Neural cell (in vitro differentiated cells): ENCODE measurements around the gene KRT35. TPM values are rescaled to one million over a fixed set of nuclear protein-coding genes. Genes with fewer than 3 reads are reported as not detected.

Source experiments
- H2AFZ ChIP-seq: fragments of 200-600, 300-800 bp; sonication (generic), shearing (Covaris generic); 2 replicates; pipeline ENCODE4 v1.6.0; 2014; ENCODE audit warnings: low read depth, mild to moderate bottlenecking, antibody characterized with exemption, low read length, moderate library complexity
- H3F3A ChIP-seq: fragments of 200-600 bp; shearing (Covaris generic); 2 replicates; pipeline ENCODE4 v1.6.1; 2016; ENCODE audit warnings: mild to moderate bottlenecking, moderate library complexity, mixed read lengths, antibody characterized with exemption, low read length; ENCODE audit not compliant: insufficient read depth, poor library complexity, severe bottlenecking
- H3K27ac ChIP-seq: fragments of 200-600, 300-800 bp; sonication (generic), shearing (Covaris generic); 2 replicates; pipeline ENCODE4 v1.5.1; 2014; ENCODE audit warnings: mild to moderate bottlenecking, low read length, moderate library complexity
- H3K27me3 ChIP-seq: fragments of 300-800, 200-600 bp; sonication (generic), shearing (Covaris generic); 2 replicates; pipeline ENCODE4 v1.6.0; 2014; ENCODE audit warnings: mild to moderate bottlenecking, low read depth, low read length, moderate library complexity; ENCODE audit not compliant: insufficient read depth
- H3K36me3 ChIP-seq: fragments of 300-800, 200-600 bp; sonication (generic), shearing (Covaris generic); 2 replicates; pipeline ENCODE4 v1.5.1; 2014; ENCODE audit warnings: mild to moderate bottlenecking, antibody characterized with exemption, low read length, moderate library complexity; ENCODE audit not compliant: insufficient read depth
- H3K4me2 ChIP-seq: fragments of 300-800, 200-600 bp; sonication (generic), shearing (Covaris generic); 2 replicates; pipeline ENCODE4 v1.6.0; 2014; ENCODE audit warnings: mild to moderate bottlenecking, low read length
- H3K4me3 ChIP-seq: fragments of 300-800, 200-600 bp; sonication (generic), shearing (Covaris generic); 2 replicates; pipeline ENCODE4 v1.5.1; 2014; ENCODE audit warnings: mild to moderate bottlenecking, low read length, moderate library complexity
- H3K79me2 ChIP-seq: fragments of 200-600 bp; shearing (Covaris generic); replicated peaks from 2 replicates; pipeline ENCODE4 v1.6.0; 2014; ENCODE audit warnings: mild to moderate bottlenecking, low read length, moderate library complexity; ENCODE audit not compliant: insufficient read depth
- H3K9ac ChIP-seq: fragments of 300-800, 200-600 bp; sonication (generic), shearing (Covaris generic); 2 replicates; pipeline ENCODE4 v1.6.1; 2016; ENCODE audit warnings: mild to moderate bottlenecking, low read length, mixed read lengths
- H3K9me2 ChIP-seq: fragments of 200-600 bp; shearing (Covaris generic); 2 replicates; pipeline ENCODE4 v1.6.1; 2016; ENCODE audit warnings: mild to moderate bottlenecking, low read length, mixed read lengths; ENCODE audit not compliant: insufficient read depth
- H3K9me3 ChIP-seq: fragments of 200-600, 300-800 bp; sonication (generic), shearing (Covaris generic); 2 replicates; pipeline ENCODE4 v1.6.1; 2016; ENCODE audit warnings: mild to moderate bottlenecking, mixed run types, low read length, moderate library complexity, mixed read lengths
- H4K20me1 ChIP-seq: fragments of 200-600 bp; shearing (Covaris generic); 2 replicates; pipeline ENCODE4 v1.6.1; 2016; ENCODE audit warnings: mild to moderate bottlenecking, mixed run types; ENCODE audit not compliant: insufficient read depth
- CTCF ChIP-seq: fragments of 450-650 bp; IDR thresholded peaks from 2 replicates; pipeline ENCODE4 v1.5.1; 2014; ENCODE audit warnings: antibody characterized with exemption, mild to moderate bottlenecking, moderate library complexity; ENCODE audit not compliant: poor library complexity, severe bottlenecking
- EP300 ChIP-seq: fragments of 450-650 bp; conservative IDR thresholded peaks from 2 replicates; pipeline ENCODE4 v1.6.1; 2014; ENCODE audit warnings: antibody characterized with exemption, mild to moderate bottlenecking, moderate library complexity; ENCODE audit not compliant: poor library complexity, severe bottlenecking
- EZH2 ChIP-seq: fragments of 200-600, 300-800 bp; shearing (Covaris generic), sonication (generic); IDR thresholded peaks from 2 replicates; pipeline ENCODE4 v1.6.1; 2014; ENCODE audit warnings: antibody characterized with exemption, low read length, borderline replicate concordance, mild to moderate bottlenecking; ENCODE audit not compliant: insufficient read depth, poor library complexity, severe bottlenecking
- MXI1 ChIP-seq: fragments of 450-650 bp; conservative IDR thresholded peaks from 2 replicates; pipeline ENCODE4 v1.6.1; 2014; ENCODE audit warnings: antibody characterized with exemption, mild to moderate bottlenecking; ENCODE audit not compliant: poor library complexity, severe bottlenecking
- POLR2AphosphoS5 ChIP-seq: IDR thresholded peaks from 2 replicates; pipeline ENCODE4 v1.6.1; 2012
- RAD21 ChIP-seq: fragments of 450-650 bp; conservative IDR thresholded peaks from 2 replicates; pipeline ENCODE4 v1.6.1; 2014; ENCODE audit warnings: antibody characterized with exemption, mild to moderate bottlenecking, moderate library complexity
- SMC3 ChIP-seq: fragments of 450-650 bp; conservative IDR thresholded peaks from 2 replicates; pipeline ENCODE4 v1.6.1; 2014; ENCODE audit warnings: antibody characterized with exemption, mild to moderate bottlenecking, moderate library complexity; ENCODE audit not compliant: poor library complexity
- TAF1 ChIP-seq: IDR thresholded peaks from 2 replicates; pipeline ENCODE4 v1.6.1; 2012; ENCODE audit warnings: low read depth
- polyA plus RNA-seq: library from polyadenylated mRNA; depleted of rRNA; stranded (reverse); fragments of >200 nt; gene quantifications from 2 replicates; pipeline ENCODE4 v1.2.3, GENCODE V29; 2014
- TF ChIP-seq, protein P1 (sequence below): IDR thresholded peaks from 2 replicates; pipeline ENCODE4 v1.6.1; 2012; ENCODE audit warnings: borderline replicate concordance

Gene KRT35
- polyA plus RNA-seq, 1 donor from 2014 or later = not detected

GRCh38 chr17:41505007-41505808 lies 24.3 kb upstream of the KRT35 start, which contains the start of gene KRT13:
Gene KRT13, minus strand, starts transcription at chr17:41505612. Its CDS starts 62 bp downstream, at chr17:41505550.
- no peak within 1 kb of the TSS for H3K4me2 ChIP-seq
- H3K9ac ChIP-seq = no peak within 1 kb of the TSS
- no peak within 1 kb of the TSS for H2AFZ ChIP-seq

GRCh38 chr17:41504246-41504977 lies 23.5 kb upstream of the KRT35 start:
- Histone ChIP-seq H4K20me1 (no peaks in the 10 kb centered on the region), H3K9me2 (no peaks in the 10 kb centered on the region), H3K27ac (no peak overlapping the region), H3K36me3 (no peaks in the 10 kb centered on the region), H3K4me3 (no peak overlapping the region), H3K9me3 (no peaks in the 10 kb centered on the region), H3F3A (no peaks in the 10 kb centered on the region), H3K27me3 (no peaks in the 10 kb centered on the region), H3K4me2 (no peak overlapping the region), H3K9ac (no peak overlapping the region), H3K79me2 (no peaks in the 10 kb centered on the region), H2AFZ (no peak overlapping the region)
- no peak for TF ChIP-seq EP300
- TF ChIP-seq CTCF = no peak
- no peak for TF ChIP-seq TAF1
- no peak for TF ChIP-seq MXI1
- TF ChIP-seq SMC3 = no peak
- no peak for TF ChIP-seq EZH2
- no peak for TF ChIP-seq POLR2AphosphoS5
- no peak for TF ChIP-seq RAD21

More at GRCh38 chr17:41505007-41505808, 24.3 kb upstream of the KRT35 start, which contains the start of gene KRT13:
- Histone ChIP-seq H3K27ac (no peak within 1 kb of the TSS), H3K36me3 (no peaks in the 10 kb centered on the region), H4K20me1 (no peaks in the 10 kb centered on the region), H3K9me3 (no peaks in the 10 kb centered on the region), H3K4me3 (no peak within 1 kb of the TSS), H3K27me3 (no peaks in the 10 kb centered on the region), H3F3A (no peaks in the 10 kb centered on the region), H3K79me2 (no peaks in the 10 kb centered on the region), H3K9me2 (no peaks in the 10 kb centered on the region)
- TF ChIP-seq MXI1 (no peak), SMC3 (no peak), TAF1 (no peak), CTCF (no peak), POLR2AphosphoS5 (no peak), EZH2 (no peak), RAD21 (no peak), EP300 (no peak)
- TF ChIP-seq, protein P1, sequence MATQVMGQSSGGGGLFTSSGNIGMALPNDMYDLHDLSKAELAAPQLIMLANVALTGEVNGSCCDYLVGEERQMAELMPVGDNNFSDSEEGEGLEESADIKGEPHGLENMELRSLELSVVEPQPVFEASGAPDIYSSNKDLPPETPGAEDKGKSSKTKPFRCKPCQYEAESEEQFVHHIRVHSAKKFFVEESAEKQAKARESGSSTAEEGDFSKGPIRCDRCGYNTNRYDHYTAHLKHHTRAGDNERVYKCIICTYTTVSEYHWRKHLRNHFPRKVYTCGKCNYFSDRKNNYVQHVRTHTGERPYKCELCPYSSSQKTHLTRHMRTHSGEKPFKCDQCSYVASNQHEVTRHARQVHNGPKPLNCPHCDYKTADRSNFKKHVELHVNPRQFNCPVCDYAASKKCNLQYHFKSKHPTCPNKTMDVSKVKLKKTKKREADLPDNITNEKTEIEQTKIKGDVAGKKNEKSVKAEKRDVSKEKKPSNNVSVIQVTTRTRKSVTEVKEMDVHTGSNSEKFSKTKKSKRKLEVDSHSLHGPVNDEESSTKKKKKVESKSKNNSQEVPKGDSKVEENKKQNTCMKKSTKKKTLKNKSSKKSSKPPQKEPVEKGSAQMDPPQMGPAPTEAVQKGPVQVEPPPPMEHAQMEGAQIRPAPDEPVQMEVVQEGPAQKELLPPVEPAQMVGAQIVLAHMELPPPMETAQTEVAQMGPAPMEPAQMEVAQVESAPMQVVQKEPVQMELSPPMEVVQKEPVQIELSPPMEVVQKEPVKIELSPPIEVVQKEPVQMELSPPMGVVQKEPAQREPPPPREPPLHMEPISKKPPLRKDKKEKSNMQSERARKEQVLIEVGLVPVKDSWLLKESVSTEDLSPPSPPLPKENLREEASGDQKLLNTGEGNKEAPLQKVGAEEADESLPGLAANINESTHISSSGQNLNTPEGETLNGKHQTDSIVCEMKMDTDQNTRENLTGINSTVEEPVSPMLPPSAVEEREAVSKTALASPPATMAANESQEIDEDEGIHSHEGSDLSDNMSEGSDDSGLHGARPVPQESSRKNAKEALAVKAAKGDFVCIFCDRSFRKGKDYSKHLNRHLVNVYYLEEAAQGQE = no peak
